ES-I3 (cell line): ENCODE results near the gene SH3BGR.

Experiments used
- H3K36me3 ChIP-seq: 2 replicates; pipeline ENCODE4 v1.6.1; 2013; ENCODE audit warnings: mild to moderate bottlenecking, low read length, control low read depth, moderate library complexity; ENCODE audit not compliant: insufficient read depth
- H3K4me1 ChIP-seq: 2 replicates; pipeline ENCODE4 v1.6.1; 2013; ENCODE audit warnings: mild to moderate bottlenecking, control low read depth, low read length; ENCODE audit not compliant: insufficient read depth
- H3K9ac ChIP-seq: 2 replicates; pipeline ENCODE4 v1.6.1; 2013; ENCODE audit warnings: low read depth, mild to moderate bottlenecking, low read length, moderate library complexity
- H3K9me3 ChIP-seq: 2 replicates; pipeline ENCODE4 v1.6.1; 2013; ENCODE audit warnings: mild to moderate bottlenecking, low read length, moderate library complexity; ENCODE audit not compliant: control insufficient read depth, insufficient read depth

The SH3BGR gene

DNA sequence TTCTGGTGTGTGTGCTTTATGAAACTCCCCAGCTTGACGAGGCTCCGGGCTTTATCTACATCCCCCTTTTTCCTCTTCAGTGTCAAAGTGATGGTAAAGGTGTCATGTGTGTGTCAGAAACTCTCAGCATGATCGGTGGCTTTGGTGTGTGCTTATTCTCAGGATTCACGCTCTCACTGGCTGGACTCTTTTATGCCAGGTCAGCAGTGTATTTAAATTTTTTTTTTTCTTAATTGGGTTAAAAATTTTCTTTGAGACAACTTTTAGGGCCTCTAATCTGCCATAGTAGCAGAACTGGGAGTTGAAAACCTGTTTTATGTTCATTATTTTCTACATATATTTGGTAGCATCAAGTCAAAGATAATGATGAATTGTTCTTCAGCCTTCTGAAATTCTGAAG is 21.0 kb downstream of the SH3BGR start:
- H3K9me3 ChIP-seq, result no peaks in the 10 kb centered on the region

DNA sequence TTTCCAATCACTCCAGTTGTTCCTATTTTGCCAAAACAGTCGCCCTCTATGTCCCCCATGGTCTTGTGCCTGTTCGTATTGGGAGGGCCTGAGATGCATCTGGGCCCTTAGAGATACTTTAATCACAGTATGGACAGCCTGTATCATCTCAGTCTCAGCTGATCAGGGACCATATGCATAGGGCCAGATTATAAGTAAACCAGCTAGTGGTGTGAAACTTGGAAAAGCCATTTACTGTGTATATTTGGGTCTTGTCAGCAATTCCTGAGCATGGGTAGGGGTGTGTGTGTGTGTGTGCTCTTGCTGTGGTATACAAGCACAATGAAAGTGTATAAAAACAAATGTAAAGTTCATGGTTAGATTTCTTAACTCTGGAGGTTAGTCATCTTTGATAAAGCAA is 22.8 kb downstream of the SH3BGR start:
- H3K9me3 ChIP-seq, result no peaks in the 10 kb centered on the region
- no peak overlapping the region for H3K9ac ChIP-seq
- peaks cover 4% of the 10 kb centered on the region; the same call in 1 of the 2 replicates for H3K4me1 ChIP-seq
- no peaks in the 10 kb centered on the region for H3K36me3 ChIP-seq

More for the DNA sequence above, 21.0 kb downstream of the SH3BGR start:
- Histone ChIP-seq H3K4me1 (peaks cover 4% of the 10 kb centered on the region; the same call in 1 of the 2 replicates), H3K36me3 (no peaks in the 10 kb centered on the region), H3K9ac (no peak overlapping the region)

DNA sequence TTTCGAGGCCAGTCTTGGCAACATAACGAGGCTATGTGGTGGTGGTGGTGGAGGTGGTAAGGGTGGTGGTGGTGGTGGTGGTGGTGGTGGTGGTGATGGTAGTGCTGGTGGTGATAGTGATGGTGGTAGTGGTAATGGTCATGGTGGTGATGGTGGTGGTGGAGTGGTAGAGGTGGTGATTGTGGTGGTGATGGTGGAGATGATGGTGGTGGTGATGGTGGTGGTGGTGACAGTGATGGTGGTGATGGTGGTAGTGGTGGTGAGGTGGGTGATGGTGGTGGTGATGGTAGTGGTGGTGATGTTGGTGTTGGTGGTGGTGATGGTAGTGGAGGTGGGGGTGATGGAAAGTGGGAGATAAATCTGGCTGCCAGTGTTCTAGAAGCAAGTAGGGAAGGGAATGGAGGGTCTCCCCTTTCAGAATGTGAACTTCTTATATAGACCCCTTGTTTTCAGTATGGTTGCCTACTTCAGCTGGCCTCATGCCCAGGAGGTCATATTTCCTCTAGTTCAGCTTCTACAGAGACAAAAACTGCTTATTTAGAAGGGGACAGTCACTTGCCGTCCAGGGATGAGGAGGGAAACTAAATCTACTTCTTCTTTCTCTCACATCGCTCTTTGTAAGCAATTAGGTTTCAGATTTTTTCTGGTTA is 27.5 kb downstream of the SH3BGR start:
- Histone ChIP-seq H3K9me3 (no peaks in the 10 kb centered on the region), H3K36me3 (no peaks in the 10 kb centered on the region), H3K4me1 (peaks cover 4% of the 10 kb centered on the region; the same call in 1 of the 2 replicates), H3K9ac (no peak overlapping the region)

DNA sequence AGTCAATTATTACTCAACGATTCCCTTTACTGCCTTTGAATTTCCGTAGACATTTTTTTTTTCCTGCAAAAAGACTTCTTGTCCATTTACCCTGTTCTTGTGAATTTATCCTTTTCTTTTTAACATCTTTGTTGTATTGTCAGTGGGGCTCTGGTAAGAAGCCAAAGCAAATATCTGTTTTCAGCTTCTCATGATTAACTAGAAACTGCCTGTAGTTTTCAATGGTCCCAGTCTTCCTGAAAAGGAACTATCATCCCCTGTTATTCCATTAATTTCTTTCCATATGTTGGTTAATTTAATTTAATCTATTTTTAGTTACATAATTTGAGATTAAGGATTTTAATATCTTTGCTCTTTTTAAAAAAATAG is 28.0 kb downstream of the SH3BGR start:
- no peaks in the 10 kb centered on the region for H3K9me3 ChIP-seq
- H3K9ac ChIP-seq, result no peak overlapping the region
- no peaks in the 10 kb centered on the region for H3K36me3 ChIP-seq
- H3K4me1 ChIP-seq, result peaks cover 4% of the 10 kb centered on the region; the same call in 1 of the 2 replicates

DNA sequence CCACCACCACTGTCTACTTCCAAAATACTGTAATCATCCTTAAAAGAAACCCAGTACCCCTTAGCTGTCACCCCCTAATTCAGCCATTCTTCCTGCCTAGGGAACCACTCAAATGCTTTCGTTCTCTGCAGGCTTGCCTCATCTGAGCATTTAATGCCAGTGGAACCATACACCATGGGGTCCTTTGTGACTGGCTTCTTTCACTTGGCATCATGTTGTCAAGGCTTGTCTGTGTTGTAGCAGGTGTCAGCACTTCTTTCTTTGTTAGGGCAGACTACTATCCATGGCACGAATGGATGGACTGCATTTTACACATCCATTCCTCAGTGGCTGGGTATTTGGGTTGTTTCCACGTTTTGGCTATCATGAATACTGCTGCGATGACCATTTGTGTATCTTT is 28.5 kb downstream of the SH3BGR start:
- H3K36me3 ChIP-seq, result no peaks in the 10 kb centered on the region
- H3K9ac ChIP-seq, result no peak overlapping the region
- H3K4me1 ChIP-seq, result peaks cover 4% of the 10 kb centered on the region; the same call in 1 of the 2 replicates
- no peaks in the 10 kb centered on the region for H3K9me3 ChIP-seq

DNA sequence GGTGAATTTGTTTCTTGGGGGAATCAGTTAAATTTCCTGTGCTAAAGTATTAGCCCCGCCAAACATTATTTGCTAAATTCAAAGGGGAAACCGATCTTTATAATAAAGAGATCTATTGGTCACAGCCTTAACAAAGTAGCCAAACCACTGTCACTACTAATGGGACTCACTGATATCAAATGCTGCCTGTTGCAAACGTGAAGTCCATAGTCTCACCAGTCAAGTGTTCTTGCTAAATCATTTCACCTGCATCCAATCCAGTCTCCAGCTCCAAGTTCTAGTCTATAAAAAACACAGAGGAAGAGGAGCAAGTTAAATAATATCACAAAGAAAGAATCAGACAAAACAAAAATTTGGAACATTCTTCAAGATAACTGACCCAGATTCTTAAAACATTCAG is 30.1 kb downstream of the SH3BGR start:
- H3K9ac ChIP-seq, result no peak overlapping the region
- no peaks in the 10 kb centered on the region for H3K9me3 ChIP-seq
- no peaks in the 10 kb centered on the region for H3K36me3 ChIP-seq
- no peaks in the 10 kb centered on the region for H3K4me1 ChIP-seq

DNA sequence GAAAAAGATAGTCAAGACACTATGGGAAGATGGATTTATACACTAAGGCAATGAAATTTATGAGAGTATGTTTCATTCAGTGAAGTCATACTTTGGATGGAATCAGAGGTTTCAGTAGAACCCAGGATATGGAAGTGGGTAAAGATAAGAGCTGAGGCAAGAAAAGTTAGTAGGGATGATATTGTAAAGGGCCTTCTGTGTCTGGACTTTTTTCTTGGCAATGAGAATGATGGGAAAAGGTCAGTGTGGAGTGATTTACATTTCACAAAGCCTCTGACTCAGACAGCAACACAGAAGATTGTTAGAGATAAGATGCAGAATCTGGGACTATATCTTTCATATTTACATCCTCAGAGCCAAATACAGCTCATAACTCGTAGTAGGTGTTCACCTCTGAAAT is 32.1 kb downstream of the SH3BGR start:
- Histone ChIP-seq H3K4me1 (no peaks in the 10 kb centered on the region), H3K9ac (no peak overlapping the region), H3K36me3 (no peaks in the 10 kb centered on the region), H3K9me3 (no peaks in the 10 kb centered on the region)

DNA sequence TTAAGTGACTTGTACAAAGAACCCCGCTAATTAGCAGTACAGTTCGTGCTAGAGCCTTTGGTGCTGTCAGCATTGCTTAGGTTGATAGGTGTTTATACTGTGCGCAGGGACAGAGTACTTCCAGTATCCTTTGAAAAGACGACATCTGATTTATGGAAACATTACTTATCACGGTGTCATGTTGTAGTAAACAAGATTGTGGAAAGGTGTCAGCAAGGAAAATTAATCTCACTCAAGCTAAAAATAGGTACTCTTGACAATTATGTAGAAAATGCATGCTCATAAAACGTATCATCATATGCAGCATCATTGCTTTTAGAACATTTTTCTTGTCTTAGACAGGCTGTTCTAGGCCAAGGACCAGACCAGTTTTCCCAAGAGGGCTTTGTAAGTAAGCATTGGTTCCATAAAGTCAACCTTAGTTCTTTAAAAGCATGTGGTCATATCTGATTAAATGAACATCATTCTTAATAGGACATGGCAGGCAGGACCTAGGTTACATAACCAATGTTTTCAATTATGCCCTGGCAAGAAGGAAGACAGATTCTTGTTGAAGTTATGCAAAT is 33.0 kb downstream of the SH3BGR start:
- H3K9me3 ChIP-seq, result no peaks in the 10 kb centered on the region
- H3K36me3 ChIP-seq, result no peaks in the 10 kb centered on the region
- H3K9ac ChIP-seq, result no peak overlapping the region
- no peaks in the 10 kb centered on the region for H3K4me1 ChIP-seq

DNA sequence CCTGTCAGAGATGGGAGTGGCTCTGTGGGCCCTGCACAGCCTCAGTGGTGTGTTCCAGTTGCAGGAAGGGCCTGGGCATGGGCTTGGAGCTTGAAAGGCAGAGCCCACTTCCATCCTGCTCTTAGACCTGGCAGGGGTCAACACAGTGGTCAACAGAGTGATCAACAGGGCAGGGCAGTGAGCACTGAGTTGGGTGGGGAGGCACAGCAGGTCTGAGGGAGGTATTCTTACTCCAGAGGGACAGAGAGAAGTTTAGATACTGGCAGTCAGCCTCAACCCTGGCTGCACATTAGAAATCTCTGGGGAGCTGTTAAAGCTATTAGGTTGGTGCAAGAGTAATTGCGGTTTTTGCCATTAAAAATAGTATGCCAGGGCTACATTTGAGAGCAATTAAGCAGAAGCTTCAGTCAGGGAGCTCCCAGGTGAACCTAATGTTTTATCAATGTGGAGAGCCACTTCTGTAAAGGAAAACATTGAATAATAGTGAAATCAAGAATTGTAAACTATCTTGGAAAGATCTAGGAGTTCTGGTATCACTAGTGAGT is 37.7 kb downstream of the SH3BGR start:
- Histone ChIP-seq H3K9me3 (no peaks in the 10 kb centered on the region), H3K9ac (no peak overlapping the region), H3K36me3 (no peaks in the 10 kb centered on the region), H3K4me1 (no peaks in the 10 kb centered on the region)

DNA sequence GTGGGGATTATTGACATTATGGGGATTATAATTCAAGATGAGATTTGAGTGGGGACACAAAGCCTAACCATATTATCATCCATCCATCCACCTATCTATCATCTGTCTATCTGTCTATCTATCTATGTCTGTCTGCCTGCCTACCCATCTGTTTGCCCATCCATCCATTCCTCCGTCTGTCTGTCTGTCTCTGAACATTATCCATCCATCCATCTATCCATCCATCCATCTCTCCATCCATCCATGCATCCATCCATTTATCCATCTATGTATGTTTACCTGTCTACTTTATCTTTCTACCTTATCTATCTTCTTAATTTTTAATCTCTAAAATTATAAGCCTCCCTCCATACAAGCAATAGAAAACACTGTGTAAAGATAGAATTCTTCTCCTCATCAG is 47.4 kb downstream of the SH3BGR start:
- Histone ChIP-seq H3K9me3 (0 out of 2 replicates have a peak, but pooled peaks cover 7% of the 10 kb centered on the region), H3K36me3 (no peaks in the 10 kb centered on the region), H3K4me1 (no peaks in the 10 kb centered on the region), H3K9ac (no peak overlapping the region)

DNA sequence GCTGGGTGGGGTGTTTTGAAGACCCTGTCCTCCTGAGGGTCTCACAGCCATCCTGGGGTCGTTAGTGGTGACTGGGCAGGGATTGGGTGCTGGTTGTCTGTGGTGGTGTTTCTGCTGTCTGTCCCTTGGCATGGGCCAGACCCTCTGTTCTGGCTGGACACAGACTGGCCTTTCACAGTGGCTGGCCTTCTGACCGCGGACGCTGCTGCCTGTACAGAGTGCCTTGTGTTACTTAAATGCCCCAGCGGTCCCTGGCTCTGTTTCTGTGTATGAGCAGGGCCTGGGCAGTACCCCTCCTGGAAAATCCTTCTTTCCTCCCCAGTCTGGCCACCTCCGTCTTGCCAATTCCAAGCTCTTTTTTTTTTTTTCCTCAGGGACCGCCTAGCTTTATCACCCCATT is 50.9 kb downstream of the SH3BGR start:
- no peaks in the 10 kb centered on the region for H3K36me3 ChIP-seq
- no peak overlapping the region for H3K9ac ChIP-seq
- no peaks in the 10 kb centered on the region for H3K9me3 ChIP-seq
- no peaks in the 10 kb centered on the region for H3K4me1 ChIP-seq

DNA sequence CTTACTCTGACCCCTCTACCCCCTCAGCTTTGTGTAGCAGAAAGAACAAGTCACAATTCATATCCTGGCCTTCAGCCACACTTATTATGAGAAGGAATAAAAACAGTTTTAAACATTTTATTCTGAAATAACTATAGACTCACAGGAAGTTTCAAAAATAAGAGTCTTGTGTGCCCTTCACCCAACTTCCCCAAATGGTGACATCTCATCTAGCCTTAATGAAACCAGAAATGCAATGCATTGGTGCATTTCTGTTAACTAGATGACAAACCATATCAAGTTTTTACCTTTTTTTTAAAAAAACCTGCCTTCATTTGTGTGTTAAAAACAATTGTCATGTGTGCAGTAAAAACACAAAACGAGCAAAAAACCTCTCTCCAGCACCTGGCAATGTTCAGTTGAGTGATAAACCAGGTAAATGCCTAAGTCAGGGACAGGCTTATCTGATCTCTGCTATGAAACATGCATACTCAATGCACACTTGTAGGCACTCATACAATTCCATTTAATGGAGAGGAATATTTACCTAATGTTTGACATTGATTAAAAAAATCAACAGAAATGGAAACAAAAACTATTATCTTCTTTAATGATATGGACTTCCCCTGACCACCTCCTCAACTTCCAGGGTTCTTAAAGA is 51.5 kb downstream of the SH3BGR start:
- H3K4me1 ChIP-seq, result no peaks in the 10 kb centered on the region
- no peak overlapping the region for H3K9ac ChIP-seq
- H3K36me3 ChIP-seq, result no peaks in the 10 kb centered on the region
- H3K9me3 ChIP-seq, result no peaks in the 10 kb centered on the region

DNA sequence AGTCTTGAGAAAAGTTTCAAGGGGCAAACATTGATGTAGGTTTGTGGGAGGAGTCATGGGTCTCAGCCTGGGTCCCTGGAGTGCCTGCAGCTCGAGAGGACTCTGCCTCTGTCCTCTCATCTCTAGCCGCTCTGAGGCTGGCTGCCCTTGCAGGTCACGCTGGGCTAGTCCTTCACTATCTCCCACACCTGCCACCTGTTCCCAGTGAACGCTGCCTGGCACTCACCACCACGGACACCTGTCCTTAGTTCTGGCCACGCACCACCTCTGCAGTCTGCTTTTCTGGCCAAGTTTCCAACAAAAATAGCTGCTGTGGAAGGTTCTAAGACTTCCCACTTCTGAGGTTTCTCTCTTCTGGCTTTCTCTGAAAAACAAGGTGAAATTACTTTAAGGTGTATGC is 52.5 kb downstream of the SH3BGR start:
- H3K4me1 ChIP-seq, result no peaks in the 10 kb centered on the region
- H3K9me3 ChIP-seq, result no peaks in the 10 kb centered on the region
- no peaks in the 10 kb centered on the region for H3K36me3 ChIP-seq
- H3K9ac ChIP-seq, result no peak overlapping the region

DNA sequence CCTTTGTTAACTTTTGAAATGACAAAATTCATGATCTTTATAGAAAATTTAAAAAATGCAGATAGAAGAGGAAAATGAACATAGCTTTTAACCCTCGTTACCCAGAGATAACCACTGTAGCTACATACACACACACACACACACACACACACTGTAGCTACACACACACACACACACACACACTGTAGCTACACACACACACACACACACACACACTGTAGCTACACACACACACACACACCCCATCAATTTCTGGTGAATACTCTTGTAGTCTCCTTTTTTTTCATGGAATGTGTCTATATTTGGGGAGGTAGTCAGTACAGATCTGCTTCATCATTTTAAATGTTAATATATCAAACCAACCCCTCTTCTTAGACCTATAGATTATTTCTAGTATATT is 58.5 kb downstream of the SH3BGR start:
- H3K9ac ChIP-seq, result no peak overlapping the region
- H3K36me3 ChIP-seq, result no peaks in the 10 kb centered on the region; the same call in 1 of the 2 replicates
- no peaks in the 10 kb centered on the region; the same call in 1 of the 2 replicates for H3K4me1 ChIP-seq
- no peaks in the 10 kb centered on the region for H3K9me3 ChIP-seq

DNA sequence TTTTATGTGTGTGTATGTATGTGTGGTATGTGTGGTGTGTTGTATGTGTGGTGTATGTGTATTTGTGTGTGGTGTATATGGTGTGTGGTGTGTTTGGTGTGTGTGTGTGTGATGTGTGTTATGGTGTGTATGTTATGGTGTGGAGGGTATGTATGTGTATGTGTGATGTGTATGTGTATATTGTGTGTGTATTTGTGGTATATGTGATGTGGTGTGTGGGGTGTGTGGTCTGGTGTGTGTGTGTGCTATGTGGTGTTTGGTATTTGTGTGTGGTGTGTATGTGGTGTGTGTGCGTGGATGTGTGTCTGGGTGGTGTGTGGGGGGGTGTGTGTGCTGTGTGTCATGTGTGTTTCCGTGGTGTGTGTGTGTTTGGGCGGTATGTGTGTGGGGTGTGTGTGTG is 59.3 kb downstream of the SH3BGR start:
- Histone ChIP-seq H3K9me3 (no peaks in the 10 kb centered on the region), H3K36me3 (no peaks in the 10 kb centered on the region; the same call in 1 of the 2 replicates), H3K9ac (no peak overlapping the region), H3K4me1 (no peaks in the 10 kb centered on the region; the same call in 1 of the 2 replicates)
